SU-DHL-6 (cell line): ENCODE measurements around the gene FAM83C.

ENCODE experiments used
- H2AFZ ChIP-seq: fragments of 200-600 bp; sonication (generic); 2 replicates; pipeline ENCODE4 v1.6.1; 2014; ENCODE audit warnings: low read depth, mild to moderate bottlenecking, moderate library complexity, mixed read lengths, antibody characterized with exemption, low read length; ENCODE audit not compliant: severe bottlenecking
- H3F3A ChIP-seq: fragments of 200-600 bp; shearing (Covaris generic); 2 replicates; pipeline ENCODE4 v1.6.0; 2016; ENCODE audit warnings: antibody characterized with exemption, mild to moderate bottlenecking; ENCODE audit not compliant: insufficient read depth
- H3K27ac ChIP-seq: fragments of 200-600 bp; sonication (generic); 2 replicates; pipeline ENCODE4 v1.5.1; 2016; ENCODE audit warnings: low read depth, mild to moderate bottlenecking, low read length, moderate library complexity, mixed read lengths
- H3K27me3 ChIP-seq: fragments of 200-600 bp; sonication (generic), shearing (Covaris generic); 2 replicates; pipeline ENCODE4 v1.6.0; 2014; ENCODE audit warnings: mild to moderate bottlenecking, low read length
- H3K36me3 ChIP-seq: fragments of 200-600 bp; sonication (generic); 2 replicates; pipeline ENCODE4 v1.6.1; 2014; ENCODE audit warnings: mild to moderate bottlenecking, low read length, mixed read lengths
- H3K4me2 ChIP-seq: fragments of 300-600, 200-600 bp; shearing (Covaris generic), sonication (generic); 2 replicates; pipeline ENCODE4 v1.6.0; 2014; ENCODE audit warnings: low read length, low read depth, mild to moderate bottlenecking; ENCODE audit not compliant: poor library complexity, severe bottlenecking
- H3K4me3 ChIP-seq: fragments of 200-600 bp; sonication (generic); 2 replicates; pipeline ENCODE4 v1.5.1; 2014; ENCODE audit warnings: antibody characterized with exemption, low read length, mild to moderate bottlenecking, mixed read lengths; ENCODE audit not compliant: insufficient read depth, poor library complexity, severe bottlenecking
- H3K79me2 ChIP-seq: fragments of 200-600 bp; sonication (generic); 2 replicates; pipeline ENCODE4 v1.6.1; 2014; ENCODE audit warnings: mild to moderate bottlenecking, low read length, moderate library complexity; ENCODE audit not compliant: insufficient read depth
- H3K9ac ChIP-seq: fragments of 200-600 bp; sonication (generic); 2 replicates; pipeline ENCODE4 v1.7.0; 2014; ENCODE audit warnings: mild to moderate bottlenecking, low read length
- H3K9me2 ChIP-seq: fragments of 200-600 bp; sonication (generic); replicated peaks from 2 replicates; pipeline ENCODE4 v1.6.1; 2014; ENCODE audit warnings: low read length; ENCODE audit not compliant: insufficient read depth
- H3K9me3 ChIP-seq: fragments of 200-600 bp; sonication (generic); 2 replicates; pipeline ENCODE4 v1.6.1; 2014; ENCODE audit warnings: low read length, mixed read lengths; ENCODE audit not compliant: insufficient read depth
- H4K20me1 ChIP-seq: fragments of 200-600 bp; sonication (generic); 2 replicates; pipeline ENCODE4 v1.6.1; 2014; ENCODE audit warnings: low read depth, mild to moderate bottlenecking, antibody characterized with exemption, low read length, moderate library complexity, mixed read lengths
- CTCF ChIP-seq: fragments of 200-600 bp; sonication (generic); IDR thresholded peaks from one replicate; pipeline ENCODE4 v1.5.1; 2017; ENCODE audit warnings: antibody characterized with exemption, mild to moderate bottlenecking, low read length, moderate library complexity; ENCODE audit not compliant: insufficient read depth, poor library complexity, severe bottlenecking
- EZH2phosphoT487 ChIP-seq: fragments of 200-600 bp; sonication (generic), shearing (Covaris generic); conservative IDR thresholded peaks from 2 replicates; pipeline ENCODE4 v1.6.1; 2018; ENCODE audit warnings: mild to moderate bottlenecking, antibody characterized with exemption, low read length, moderate library complexity, mixed read lengths

The FAM83C gene

GRCh38 chr20:35252037-35252461 lies 40.2 kb downstream of the FAM83C start:
- H3K27me3 ChIP-seq, result no peaks in the 10 kb centered on the region
- no peaks in the 10 kb centered on the region for H3K36me3 ChIP-seq
- H3K4me2 ChIP-seq, result no peak overlapping the region
- no peaks in the 10 kb centered on the region for H3F3A ChIP-seq
- no peak overlapping the region for H2AFZ ChIP-seq
- no peaks in the 10 kb centered on the region for H3K9me3 ChIP-seq
- TF ChIP-seq CTCF, result no peak
- TF ChIP-seq EZH2phosphoT487, result no peak
- no peaks in the 10 kb centered on the region for H3K79me2 ChIP-seq
- H3K27ac ChIP-seq, result no peak overlapping the region
- no peaks in the 10 kb centered on the region for H4K20me1 ChIP-seq
- H3K9me2 ChIP-seq, result no peaks in the 10 kb centered on the region
- no peak overlapping the region for H3K9ac ChIP-seq
- H3K4me3 ChIP-seq, result no peak overlapping the region

- no peak overlapping the region for H3K9ac ChIP-seq
- H3K27ac ChIP-seq, result no peak overlapping the region
- no peak overlapping the region for H3K4me2 ChIP-seq
- H3K36me3 ChIP-seq, result no peaks in the 10 kb centered on the region
- no peak overlapping the region for H3K4me3 ChIP-seq
- no peaks in the 10 kb centered on the region for H3K9me2 ChIP-seq
- H3K79me2 ChIP-seq, result no peaks in the 10 kb centered on the region
- TF ChIP-seq EZH2phosphoT487, result no peak
- no peak for TF ChIP-seq CTCF
- no peak overlapping the region for H2AFZ ChIP-seq
- H4K20me1 ChIP-seq, result no peaks in the 10 kb centered on the region
- H3K9me3 ChIP-seq, result no peaks in the 10 kb centered on the region
- no peaks in the 10 kb centered on the region for H3K27me3 ChIP-seq
- no peaks in the 10 kb centered on the region for H3F3A ChIP-seq
Measured at GRCh38 chr20:35251613-35251940, 40.6 kb downstream of the FAM83C start.

- Histone ChIP-seq H3K9me3 (no peaks in the 10 kb centered on the region), H3K79me2 (no peaks in the 10 kb centered on the region), H3K4me2 (no peak overlapping the region), H3K36me3 (no peaks in the 10 kb centered on the region), H3K9ac (no peak overlapping the region), H3K27me3 (no peaks in the 10 kb centered on the region), H2AFZ (no peak overlapping the region), H4K20me1 (no peaks in the 10 kb centered on the region), H3K4me3 (no peak overlapping the region), H3K27ac (no peak overlapping the region), H3F3A (no peaks in the 10 kb centered on the region), H3K9me2 (no peaks in the 10 kb centered on the region)
- no peak for TF ChIP-seq EZH2phosphoT487
- TF ChIP-seq CTCF, result no peak
Measured at GRCh38 chr20:35248641-35249475, 43.4 kb downstream of the FAM83C start.
